Stomach smooth muscle (tissue), 2 donors: ENCODE data around the gene ZFPM1.
A peak's percentile ranks its signal among the peaks of the same experiment; 100 is the strongest.

Experiments
- H3K27ac ChIP-seq: one replicate; pipeline ENCODE4 v1.7.0; 2013; ENCODE audit warnings: mild to moderate bottlenecking, low read length, inconsistent platforms
- H3K27me3 ChIP-seq, 2 donors: one replicate each; pipeline ENCODE4 v1.7.0; 2013; ENCODE audit warnings: low read length in 2 of 2; ENCODE audit not compliant: insufficient read depth in 2 of 2, control insufficient read depth in 1 of 2
- H3K36me3 ChIP-seq, 2 donors: one replicate each; pipeline ENCODE4 v1.7.0; 2013; ENCODE audit warnings: low read length in 2 of 2; ENCODE audit not compliant: control insufficient read depth in 2 of 2, insufficient read depth in 2 of 2
- H3K4me1 ChIP-seq: one replicate; pipeline ENCODE4 v1.7.0; 2013; ENCODE audit warnings: low read length; ENCODE audit not compliant: control insufficient read depth, insufficient read depth
- H3K4me3 ChIP-seq, 2 donors: one replicate each; pipeline ENCODE4 v1.7.0; 2013; ENCODE audit warnings: low read length in 2 of 2
- H3K9ac ChIP-seq, 2 donors: one replicate each; pipeline ENCODE4 v1.7.0; 2013; ENCODE audit warnings: low read length in 2 of 2, mild to moderate bottlenecking in 1 of 2
- H3K9me3 ChIP-seq, 2 donors: one replicate each; pipeline ENCODE4 v1.7.0; 2013; ENCODE audit warnings: low read length in 2 of 2; ENCODE audit not compliant: control insufficient read depth in 2 of 2
- donor health status: healthy.
- donor health status: Pancreatic carcinoma.

Gene ZFPM1

GRCh38 chr16:88533381-88533917 is 80.4 kb downstream of the ZFPM1 start:
- H3K4me3 ChIP-seq = peak overlapping the region in 1 of 2 donors; percentile 68
- no peak overlapping the region for H3K27ac ChIP-seq
- H3K4me1 ChIP-seq = peaks cover 22% of the 10 kb centered on the region
- H3K36me3 ChIP-seq = no peaks in the 10 kb centered on the region
- no peaks in the 10 kb centered on the region for H3K9me3 ChIP-seq
- peak overlapping the region; percentile 29 to 33 for H3K9ac ChIP-seq
- H3K27me3 ChIP-seq = no peaks in the 10 kb centered on the region

- H3K4me1 ChIP-seq = peaks cover 22% of the 10 kb centered on the region
- H3K9me3 ChIP-seq = no peaks in the 10 kb centered on the region
- no peaks in the 10 kb centered on the region for H3K36me3 ChIP-seq
- peak overlapping the region; percentile 47 to 66 for H3K9ac ChIP-seq
- H3K4me3 ChIP-seq = peak overlapping the region; percentile 40 to 76
- H3K27me3 ChIP-seq = peaks cover 0 to 4% of the 10 kb centered on the region in 2 donors
- no peak overlapping the region for H3K27ac ChIP-seq
Observed at GRCh38 chr16:88533932-88534637, 81.0 kb downstream of the ZFPM1 start.

- Histone ChIP-seq H3K9me3 (no peaks in the 10 kb centered on the region), H3K27ac (no peak overlapping the region), H3K27me3 (peaks cover 5 to 8% of the 10 kb centered on the region in 2 donors), H3K36me3 (no peaks in the 10 kb centered on the region), H3K4me3 (peak overlapping the region in 1 of 2 donors; percentile 76), H3K4me1 (peaks cover 22% of the 10 kb centered on the region), H3K9ac (peak overlapping the region in 1 of 2 donors; percentile 29)
Observed at GRCh38 chr16:88534638-88535190, 81.6 kb downstream of the ZFPM1 start.

GRCh38 chr16:88535191-88535856 is 82.2 kb downstream of the ZFPM1 start:
- Histone ChIP-seq H3K9me3 (no peaks in the 10 kb centered on the region), H3K9ac (peak overlapping the region in 1 of 2 donors; percentile 29), H3K4me1 (peaks cover 22% of the 10 kb centered on the region), H3K27me3 (peaks cover 11 to 14% of the 10 kb centered on the region in 2 donors), H3K27ac (no peak overlapping the region), H3K36me3 (no peaks in the 10 kb centered on the region), H3K4me3 (peak overlapping the region in 1 of 2 donors; percentile 67)

- Histone ChIP-seq H3K9me3 (no peaks in the 10 kb centered on the region), H3K27me3 (peaks cover 17 to 19% of the 10 kb centered on the region in 2 donors)
Observed at GRCh38 chr16:88535857-88536222, 82.8 kb downstream of the ZFPM1 start.

GRCh38 chr16:88536510-88536909 is 83.4 kb downstream of the ZFPM1 start:
- no peak overlapping the region for H3K27ac ChIP-seq
- no peaks in the 10 kb centered on the region for H3K9me3 ChIP-seq
- H3K4me3 ChIP-seq = no peak overlapping the region
- no peak overlapping the region for H3K9ac ChIP-seq
- H3K27me3 ChIP-seq = peaks cover 20 to 22% of the 10 kb centered on the region in 2 donors
- H3K36me3 ChIP-seq = no peaks in the 10 kb centered on the region
- H3K4me1 ChIP-seq = peaks cover 22% of the 10 kb centered on the region

More at GRCh38 chr16:88535857-88536222, 82.8 kb downstream of the ZFPM1 start:
- Histone ChIP-seq H3K4me3 (no peak overlapping the region), H3K27ac (no peak overlapping the region), H3K4me1 (peaks cover 22% of the 10 kb centered on the region), H3K36me3 (no peaks in the 10 kb centered on the region), H3K9ac (no peak overlapping the region)

- H3K27me3 ChIP-seq = peaks cover 20 to 24% of the 10 kb centered on the region in 2 donors
- no peak overlapping the region for H3K9ac ChIP-seq
- no peaks in the 10 kb centered on the region for H3K9me3 ChIP-seq
- no peak overlapping the region for H3K4me3 ChIP-seq
- no peaks in the 10 kb centered on the region for H3K36me3 ChIP-seq
- peaks cover 22% of the 10 kb centered on the region for H3K4me1 ChIP-seq
- H3K27ac ChIP-seq = no peak overlapping the region
Observed at GRCh38 chr16:88536971-88537751, 84.1 kb downstream of the ZFPM1 start.

GRCh38 chr16:88537859-88538258 is 84.8 kb downstream of the ZFPM1 start:
- peaks cover 17% of the 10 kb centered on the region for H3K4me1 ChIP-seq

GRCh38 chr16:88538366-88539060 is 85.4 kb downstream of the ZFPM1 start:
- Histone ChIP-seq H3K9me3 (peaks cover 0 to 8% of the 10 kb centered on the region in 2 donors), H3K27me3 (peaks cover 20 to 24% of the 10 kb centered on the region in 2 donors), H3K36me3 (no peaks in the 10 kb centered on the region), H3K9ac (no peak overlapping the region), H3K4me1 (peaks cover 11% of the 10 kb centered on the region), H3K27ac (no peak overlapping the region), H3K4me3 (no peak overlapping the region)

More at GRCh38 chr16:88537859-88538258, 84.8 kb downstream of the ZFPM1 start:
- no peaks in the 10 kb centered on the region for H3K36me3 ChIP-seq
- H3K9ac ChIP-seq = no peak overlapping the region
- H3K27me3 ChIP-seq = peaks cover 20 to 24% of the 10 kb centered on the region in 2 donors
- H3K4me3 ChIP-seq = no peak overlapping the region
- no peak overlapping the region for H3K27ac ChIP-seq
- H3K9me3 ChIP-seq = peaks cover 0 to 3% of the 10 kb centered on the region in 2 donors

GRCh38 chr16:88539261-88539651 is 86.2 kb downstream of the ZFPM1 start:
- Histone ChIP-seq H3K27ac (no peak overlapping the region), H3K4me3 (no peak overlapping the region), H3K9ac (no peak overlapping the region), H3K27me3 (peaks cover 20 to 25% of the 10 kb centered on the region in 2 donors), H3K4me1 (peaks cover 11% of the 10 kb centered on the region), H3K9me3 (peaks cover 0 to 10% of the 10 kb centered on the region in 2 donors), H3K36me3 (no peaks in the 10 kb centered on the region)
